Endodermal cell (in vitro differentiated cells): ENCODE results near the gene FBN3. TPM values are rescaled to one million over a fixed set of nuclear protein-coding genes. Genes with fewer than 3 reads are reported as not detected.

Source experiments
- DNase-seq: peaks from one replicate; pipeline ENCODE4 v3.0.0-alpha.2; 2017
- H3K27ac ChIP-seq: 2 replicates; pipeline ENCODE4 v1.5.1; 2013; ENCODE audit warnings: mild to moderate bottlenecking, low read depth, low read length, moderate library complexity
- H3K27me3 ChIP-seq: 2 replicates; pipeline ENCODE4 v1.6.1; 2013; ENCODE audit warnings: mild to moderate bottlenecking, low read length, moderate library complexity; ENCODE audit not compliant: insufficient read depth, control insufficient read depth, poor library complexity, severe bottlenecking
- H3K36me3 ChIP-seq: 2 replicates; pipeline ENCODE4 v1.7.0; 2013; ENCODE audit warnings: mild to moderate bottlenecking, low read length, moderate library complexity; ENCODE audit not compliant: control insufficient read depth, insufficient read depth
- H3K4me1 ChIP-seq: one replicate; pipeline ENCODE4 v1.7.0; 2013; ENCODE audit warnings: low read length; ENCODE audit not compliant: control insufficient read depth, insufficient read depth
- H3K4me3 ChIP-seq: 2 replicates; pipeline ENCODE4 v1.5.1; 2013; ENCODE audit warnings: mild to moderate bottlenecking, low read length, moderate library complexity
- H3K9ac ChIP-seq: 2 replicates; pipeline ENCODE4 v1.6.1; 2013; ENCODE audit warnings: mild to moderate bottlenecking, low read length, moderate library complexity; ENCODE audit not compliant: poor library complexity, severe bottlenecking; ENCODE audit errors: extremely low read depth
- H3K9me3 ChIP-seq: 2 replicates; pipeline ENCODE4 v1.6.1; 2013; ENCODE audit warnings: mild to moderate bottlenecking, low read length, moderate library complexity; ENCODE audit not compliant: control insufficient read depth
- H3K27ac Mint-ChIP-seq: 2 replicates; pipeline ENCODE4 v1.8.0; 2020; ENCODE audit warnings: mixed read lengths
- H3K27me3 Mint-ChIP-seq: 2 replicates; pipeline ENCODE4 v1.8.0; 2021; ENCODE audit warnings: mild to moderate bottlenecking, mixed read lengths; ENCODE audit not compliant: insufficient read depth
- H3K36me3 Mint-ChIP-seq: 2 replicates; pipeline ENCODE4 v1.8.0; 2020; ENCODE audit warnings: low read depth, mixed read lengths
- H3K4me1 Mint-ChIP-seq: 2 replicates; pipeline ENCODE4 v1.8.0; 2020; ENCODE audit warnings: mixed read lengths
- H3K4me3 Mint-ChIP-seq: 2 replicates; pipeline ENCODE4 v1.8.0; 2020; ENCODE audit warnings: mild to moderate bottlenecking, moderate library complexity, mixed read lengths
- H3K9me3 Mint-ChIP-seq: 2 replicates; pipeline ENCODE4 v1.8.0; 2020; ENCODE audit warnings: mild to moderate bottlenecking, mixed read lengths
- CTCF ChIP-seq: fragments of 200-600 bp; sonication (generic); conservative IDR thresholded peaks from 2 replicates; pipeline ENCODE4 v1.5.0; 2021; ENCODE audit warnings: antibody characterized with exemption, mild to moderate bottlenecking
- WGBS, 2 experiments: methylation state at CpG; one replicate each; pipeline versions ENCODE4 v1.1.5 to v1.1.7; 2013; ENCODE audit warnings: missing lambda C conversion rate in 2 of 2, mixed read lengths in 1 of 2; ENCODE audit not compliant: insufficient coverage in 1 of 2, insufficient read length in 1 of 2; 5-methylcytosine and 5-hydroxymethylcytosine counted together
- total RNA-seq, 2 donors: library from RNA; stranded (reverse); fragmentation: NEBNext Ultra II Directional in 1 of 2; extraction: Animal tissue kit (Norgen Biotek cat#: 25700) in 1 of 2; gene quantifications; 2 replicates in 1 of 2; 3 replicates in 1 of 2; pipeline ENCODE4 v1.2.1, GENCODE V29; 2021

The FBN3 gene
- total RNA-seq, 2 donors from 2014 or later, result 105 to 143 TPM

DNA sequence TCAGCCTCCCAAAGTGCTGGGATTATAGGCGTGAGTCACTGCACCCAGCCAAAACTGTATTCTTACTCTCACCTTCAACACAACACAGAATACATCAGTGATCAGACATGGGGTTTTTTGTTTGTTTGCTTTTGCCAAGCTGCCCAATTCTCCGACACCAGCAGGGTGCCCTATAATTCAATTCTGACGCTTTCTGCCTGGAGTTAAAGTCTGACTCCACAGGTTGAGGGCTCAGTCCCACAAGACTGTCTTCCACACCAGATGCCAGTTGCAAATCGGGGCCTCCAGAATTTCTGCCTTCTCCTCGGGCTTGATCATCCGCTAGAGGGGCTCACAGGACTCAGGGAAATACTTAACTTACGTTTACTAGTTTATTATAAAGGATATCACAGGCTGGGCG is 22.1 kb downstream of the FBN3 start:
- peaks cover 69% of the 10 kb centered on the region for H3K36me3 Mint-ChIP-seq
- H3K9me3 Mint-ChIP-seq, result no peaks in the 10 kb centered on the region
- H3K9me3 ChIP-seq, result no peaks in the 10 kb centered on the region
- no peak for TF ChIP-seq CTCF
- DNase-seq, result no peak
- no peak overlapping the region for H3K27ac ChIP-seq
- peaks cover 50% of the 10 kb centered on the region for H3K36me3 ChIP-seq
- 96 to 98% methylated on average over 8 of the region's 8 CpGs for WGBS, 2 experiments
- peak overlapping the region; percentile 85 for H3K27ac Mint-ChIP-seq
- no peak overlapping the region for H3K4me3 Mint-ChIP-seq
- H3K27me3 ChIP-seq, result no peaks in the 10 kb centered on the region
- no peaks in the 10 kb centered on the region for H3K27me3 Mint-ChIP-seq
- H3K4me1 Mint-ChIP-seq, result no peaks in the 10 kb centered on the region
- H3K4me3 ChIP-seq, result no peak overlapping the region
- no peak overlapping the region for H3K9ac ChIP-seq
- H3K4me1 ChIP-seq, result no peaks in the 10 kb centered on the region

DNA sequence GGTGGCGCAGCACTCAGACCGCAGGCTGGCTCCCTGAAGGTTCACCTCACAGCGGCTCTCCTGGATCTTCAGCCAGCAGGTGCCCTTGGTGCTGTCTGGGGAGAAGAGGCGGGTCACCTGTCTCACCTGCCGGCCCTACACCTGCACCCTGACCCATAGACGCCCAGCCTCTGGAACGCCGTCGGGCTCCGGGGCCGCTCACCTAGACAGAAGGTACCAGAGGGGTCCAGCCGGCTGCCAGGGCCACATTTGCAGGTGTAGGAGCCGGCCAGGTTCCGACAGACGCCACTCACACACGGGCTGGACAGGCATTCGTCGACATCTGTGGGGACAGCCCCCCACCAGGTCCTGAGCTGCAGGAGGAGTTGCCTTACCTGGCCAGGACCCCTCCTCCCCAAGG is 22.9 kb downstream of the FBN3 start:
- peaks cover 61% of the 10 kb centered on the region for H3K36me3 Mint-ChIP-seq
- no peak for DNase-seq
- Histone ChIP-seq H3K27me3 (no peaks in the 10 kb centered on the region), H3K9me3 (no peaks in the 10 kb centered on the region), H3K36me3 (peaks cover 43% of the 10 kb centered on the region), H3K4me3 (no peak overlapping the region), H3K9ac (no peak overlapping the region), H3K4me1 (no peaks in the 10 kb centered on the region), H3K27ac (no peak overlapping the region)
- no peak overlapping the region for H3K27ac Mint-ChIP-seq
- no peaks in the 10 kb centered on the region for H3K27me3 Mint-ChIP-seq
- H3K4me3 Mint-ChIP-seq, result no peak overlapping the region
- TF ChIP-seq CTCF, result no peak
- H3K4me1 Mint-ChIP-seq, result no peaks in the 10 kb centered on the region
- H3K9me3 Mint-ChIP-seq, result no peaks in the 10 kb centered on the region
- WGBS, 2 experiments, result 94 to 96% methylated on average over 8 to 18 of the region's 18 CpGs

- H3K27me3 ChIP-seq, result no peaks in the 10 kb centered on the region
- no peak overlapping the region for H3K27ac ChIP-seq
- Mint-ChIP-seq H3K4me3 (no peak overlapping the region), H3K4me1 (peaks cover 3% of the 10 kb centered on the region), H3K9me3 (no peaks in the 10 kb centered on the region), H3K27me3 (no peaks in the 10 kb centered on the region), H3K27ac (no peak overlapping the region), H3K36me3 (peaks cover 65% of the 10 kb centered on the region)
- no peak overlapping the region for H3K4me3 ChIP-seq
- H3K36me3 ChIP-seq, result peaks cover 42% of the 10 kb centered on the region
- no peaks in the 10 kb centered on the region for H3K4me1 ChIP-seq
- no peaks in the 10 kb centered on the region for H3K9me3 ChIP-seq
- TF ChIP-seq CTCF, result no peak
- WGBS, 2 experiments, result 93 to 95% methylated on average over 9 to 15 of the region's 15 CpGs
- no peak overlapping the region for H3K9ac ChIP-seq
- DNase-seq, result no peak
Measured at GRCh38 chr19:8126008-8126407, 23.4 kb downstream of the FBN3 start.
